NCI-H2171 (cell line): ENCODE data around the gene CYREN.
"Not testable (repeated sequence)": the region's sequence is repeated elsewhere in the genome, so short reads cannot be mapped to it uniquely, and the experiment has no call there.

Experiments used
- DNase-seq: peaks from one replicate; lab custom pipeline; 2025; lab: John Stamatoyannopoulos, UW

CYREN gene

DNA sequence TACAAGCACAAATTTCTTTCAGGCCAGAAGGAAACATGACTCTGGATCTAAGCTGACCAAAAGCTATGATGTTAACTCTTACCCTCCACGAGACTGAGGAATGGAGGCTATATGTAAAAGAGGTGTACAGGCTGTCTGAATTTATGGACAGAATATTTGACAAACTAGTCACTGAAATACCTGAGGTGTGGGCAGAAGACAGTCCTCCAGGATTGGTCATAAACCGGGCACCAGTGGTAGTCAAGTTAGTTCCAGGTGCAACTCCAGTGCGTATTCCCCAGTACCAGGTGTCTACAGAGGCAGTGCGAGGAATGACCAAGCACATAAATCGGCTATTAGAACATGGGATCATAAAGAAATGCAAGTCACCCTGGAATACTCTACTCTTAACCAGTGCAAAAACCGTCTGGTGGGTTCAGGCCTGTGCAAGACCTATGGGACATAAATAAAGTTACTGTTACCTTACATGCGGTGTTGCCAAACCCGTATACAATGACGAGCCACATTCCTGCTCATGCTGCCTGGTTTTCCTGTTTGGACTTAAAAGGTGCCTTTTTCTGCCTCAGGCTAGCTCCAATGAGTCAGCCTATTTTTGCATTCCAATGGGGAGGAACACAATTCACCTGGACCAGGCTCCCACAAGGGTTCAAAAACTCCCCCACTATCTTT is 6.7 kb upstream of the CYREN start:
- no peak for DNase-seq

DNA sequence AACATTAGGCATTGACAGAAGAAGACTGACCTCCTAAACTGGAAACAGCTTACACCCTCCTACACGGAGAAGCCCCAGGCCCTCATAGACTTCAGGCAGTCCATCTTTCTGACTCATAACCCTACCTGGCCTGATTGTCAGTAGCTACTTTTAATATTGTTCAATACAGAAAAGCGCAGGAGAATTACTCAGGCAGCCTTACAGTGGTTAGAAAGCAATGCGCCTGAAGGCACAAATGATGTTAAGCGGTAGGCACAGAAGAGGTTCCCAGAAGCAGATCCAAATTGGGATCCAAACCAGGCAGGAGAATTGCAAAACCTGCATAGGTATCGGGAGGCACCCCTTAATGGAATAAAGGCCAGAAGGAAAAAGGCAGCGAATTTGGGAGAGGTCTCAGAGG is 5.4 kb upstream of the CYREN start:
- no peak for DNase-seq

DNA sequence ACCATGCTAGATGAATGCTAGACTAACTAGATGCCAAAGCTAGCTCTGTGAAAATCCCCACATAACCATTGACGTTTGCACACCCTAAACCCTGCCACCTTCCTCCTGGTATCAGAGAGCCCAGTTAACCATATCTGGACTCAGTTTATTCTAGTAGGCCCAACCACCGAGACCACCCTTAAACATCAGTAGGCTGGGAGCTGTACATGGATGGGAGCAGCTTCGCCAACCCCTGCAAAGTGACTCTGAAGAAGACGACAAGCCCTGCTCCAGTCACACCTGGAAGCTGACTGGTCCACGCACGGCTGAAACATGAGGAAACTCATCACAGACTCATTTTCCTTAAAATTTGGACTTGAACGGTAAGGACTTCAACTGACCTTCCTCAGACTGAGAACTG is 4.4 kb upstream of the CYREN start:
- no peak for DNase-seq

DNA sequence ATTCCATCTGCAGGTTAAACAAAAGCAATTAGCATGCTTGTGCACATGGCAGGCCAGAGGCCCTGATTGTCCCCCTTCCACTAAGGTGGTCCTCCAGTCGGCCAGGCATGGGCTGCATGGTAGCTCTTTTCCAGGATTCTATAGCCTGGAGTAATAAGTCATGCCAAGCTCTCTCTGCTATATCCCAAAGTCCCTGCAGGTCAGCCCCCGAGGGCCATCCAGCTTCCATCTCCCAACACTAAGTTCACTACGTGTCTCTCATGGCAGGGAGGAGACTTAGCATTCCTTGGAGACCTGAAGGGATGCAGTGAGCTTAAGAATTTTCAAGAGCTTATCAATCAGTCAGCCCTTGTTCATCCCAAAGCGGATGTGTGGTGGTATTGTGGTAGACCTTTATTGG is 3.4 kb upstream of the CYREN start:
- not testable (repeated sequence) for DNase-seq

DNA sequence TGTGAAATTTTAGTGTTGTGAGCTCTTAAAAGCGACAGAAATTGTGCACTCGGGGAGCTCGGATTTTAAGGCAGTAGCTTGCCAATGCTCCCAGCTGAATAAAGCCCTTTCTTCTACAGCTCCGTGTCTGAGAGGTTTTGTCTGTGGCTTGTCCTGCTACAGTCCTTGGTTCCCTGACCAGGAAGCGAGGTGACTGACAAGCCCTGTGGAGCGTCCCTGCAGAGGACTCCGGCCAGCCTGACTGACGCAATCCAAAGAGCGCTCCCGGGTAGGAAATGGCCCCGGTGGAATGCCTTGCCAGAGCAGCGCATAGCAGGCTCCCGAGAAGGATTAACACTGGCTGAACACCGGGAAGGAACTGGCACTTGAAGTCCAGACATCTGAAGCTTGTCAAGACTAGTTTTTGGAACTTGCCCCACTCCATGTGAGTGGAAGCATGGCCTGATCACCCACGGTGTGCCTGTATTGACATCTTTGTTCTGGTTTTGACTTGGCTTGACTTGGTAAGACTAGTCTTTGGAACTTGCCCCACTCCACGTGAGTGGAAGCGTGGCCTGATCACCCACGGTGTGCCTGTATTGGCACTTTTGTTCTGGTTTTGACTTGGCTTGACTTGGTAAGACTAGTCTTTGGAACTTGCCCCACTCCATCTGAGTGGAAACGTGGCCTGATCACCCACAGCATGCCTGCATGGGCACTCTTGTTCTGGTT is 1.2 kb upstream of the CYREN start:
- not testable (repeated sequence) for DNase-seq

DNA sequence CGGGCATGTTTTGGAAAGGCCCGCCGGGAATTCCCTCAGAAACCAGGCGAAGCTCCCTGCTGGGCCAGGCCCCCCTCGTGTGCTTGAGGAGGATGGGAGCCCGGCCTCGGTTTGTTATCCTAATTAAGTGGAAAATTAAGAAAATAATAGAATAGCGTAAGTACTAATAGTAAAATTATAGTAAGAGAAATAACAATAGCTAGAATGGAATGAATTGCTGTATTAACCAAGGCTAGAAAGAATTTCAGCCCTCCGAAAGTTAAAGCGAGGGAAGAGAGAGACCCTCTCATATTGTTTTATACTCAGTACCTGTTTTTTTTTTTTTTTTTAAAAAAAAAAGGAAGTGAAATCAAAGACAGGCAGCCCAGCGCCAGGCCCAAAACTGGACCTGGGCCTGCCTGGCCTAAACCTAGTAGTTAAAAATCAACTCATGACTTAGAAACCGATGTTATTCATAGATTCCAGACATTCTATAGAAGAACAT is 533 bp upstream of the CYREN start:
- not testable (repeated sequence) for DNase-seq

DNA sequence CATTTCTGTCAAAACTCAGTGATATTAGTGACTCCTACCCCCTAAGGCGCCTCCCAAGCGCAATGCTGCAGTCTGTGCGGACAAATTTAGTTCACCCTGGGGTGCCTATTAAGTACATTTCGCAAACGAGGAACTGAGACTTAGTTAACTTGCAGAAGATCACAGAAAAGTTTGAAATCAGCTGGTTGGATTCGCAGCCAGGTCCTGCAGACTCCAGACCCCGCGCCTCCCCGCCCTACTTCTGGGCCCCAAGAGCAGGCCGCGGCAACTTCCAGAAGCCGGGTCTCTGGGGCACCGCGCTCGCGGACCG is 588 bp downstream of the CYREN start:
- DNase-seq: peak; percentile 28

DNA sequence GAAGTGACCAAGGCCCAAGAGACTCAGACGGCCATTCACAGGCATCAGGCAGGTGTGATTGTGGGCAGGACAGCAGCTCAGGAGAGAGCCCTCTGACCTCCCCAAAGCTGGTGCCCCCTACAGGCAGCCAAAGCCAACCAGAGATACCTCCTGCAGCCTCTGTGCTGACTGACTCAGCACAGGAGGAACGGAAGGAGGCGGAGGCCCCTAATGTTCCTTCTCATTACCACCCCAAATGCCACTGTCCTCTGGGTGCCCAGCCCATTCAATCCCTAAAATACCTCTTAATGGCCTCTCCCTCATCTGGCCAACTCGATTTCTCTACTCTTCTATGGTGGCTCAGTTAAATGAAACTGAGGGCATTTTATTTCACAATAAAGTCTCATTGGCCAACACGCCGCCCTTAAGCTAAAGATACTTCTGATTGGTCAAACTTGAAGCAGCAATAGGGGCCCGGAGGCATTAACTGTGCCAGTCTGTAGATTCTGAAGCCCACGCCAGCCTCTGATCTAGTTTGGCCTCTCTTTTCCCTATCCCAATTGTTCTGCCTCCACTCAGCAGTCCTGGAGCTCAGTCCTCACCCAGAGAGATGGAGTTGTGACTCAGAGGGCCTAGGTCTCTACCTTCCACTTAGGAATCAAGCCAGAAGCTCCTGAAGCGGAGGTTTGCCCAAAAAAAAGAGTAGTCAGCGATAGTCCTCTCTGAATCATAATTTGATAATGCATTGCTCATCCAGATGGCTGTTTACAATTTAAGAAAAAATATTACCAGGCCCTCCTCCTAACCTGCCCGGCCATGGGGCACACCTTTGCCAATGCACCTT is 1.2 kb downstream of the CYREN start:
- no peak for DNase-seq

DNA sequence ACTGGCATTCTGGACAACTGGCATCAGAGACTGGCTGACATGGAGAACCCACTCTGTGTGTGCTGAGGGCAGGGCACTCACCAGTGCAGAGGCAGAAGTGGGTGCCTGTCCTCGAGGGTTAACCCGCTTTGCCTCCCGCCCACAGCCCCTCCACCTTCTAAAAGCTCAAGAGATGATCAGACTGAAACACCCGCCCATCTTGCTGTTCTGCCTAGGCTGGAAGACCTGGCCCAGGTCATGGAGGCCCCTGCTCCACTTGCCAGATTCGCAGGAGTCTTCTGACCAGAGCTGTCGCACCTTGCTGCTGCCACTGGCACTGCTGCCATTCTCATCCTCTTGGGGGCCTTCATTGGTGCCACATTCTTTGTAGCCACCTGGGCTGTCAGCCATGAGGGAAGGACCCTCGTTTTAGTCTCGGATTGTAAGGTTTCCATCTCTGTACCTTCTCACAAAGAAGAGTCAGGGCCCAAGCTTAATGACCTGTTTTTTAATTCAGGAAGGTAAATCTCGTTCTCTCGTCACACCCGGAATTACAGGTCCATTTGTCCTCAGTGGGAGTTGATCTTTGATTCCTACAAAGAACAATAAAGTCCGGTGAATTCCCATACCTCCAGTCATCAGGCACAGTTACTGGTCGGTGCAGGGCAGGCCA is 1.9 kb downstream of the CYREN start:
- no peak for DNase-seq

DNA sequence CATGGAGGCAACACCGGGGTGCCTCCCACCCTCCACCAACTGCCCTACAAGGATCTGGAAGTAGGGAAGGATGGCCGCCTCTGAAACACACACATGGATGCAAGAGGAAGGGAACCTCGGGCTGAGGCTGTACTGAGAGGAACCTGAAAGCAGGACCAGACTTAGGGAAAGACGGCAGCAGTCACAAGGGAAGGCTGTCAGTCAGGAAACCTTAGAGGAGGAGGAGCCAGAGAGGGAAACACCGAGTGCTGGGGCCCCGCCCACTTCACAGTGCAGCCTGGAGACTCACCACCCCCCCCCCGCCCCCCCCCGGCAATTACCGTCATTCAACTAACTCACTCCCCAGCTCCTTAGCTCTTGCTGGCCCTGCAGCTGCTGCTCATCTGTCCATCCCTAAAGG is 2.5 kb downstream of the CYREN start:
- no peak for DNase-seq

DNA sequence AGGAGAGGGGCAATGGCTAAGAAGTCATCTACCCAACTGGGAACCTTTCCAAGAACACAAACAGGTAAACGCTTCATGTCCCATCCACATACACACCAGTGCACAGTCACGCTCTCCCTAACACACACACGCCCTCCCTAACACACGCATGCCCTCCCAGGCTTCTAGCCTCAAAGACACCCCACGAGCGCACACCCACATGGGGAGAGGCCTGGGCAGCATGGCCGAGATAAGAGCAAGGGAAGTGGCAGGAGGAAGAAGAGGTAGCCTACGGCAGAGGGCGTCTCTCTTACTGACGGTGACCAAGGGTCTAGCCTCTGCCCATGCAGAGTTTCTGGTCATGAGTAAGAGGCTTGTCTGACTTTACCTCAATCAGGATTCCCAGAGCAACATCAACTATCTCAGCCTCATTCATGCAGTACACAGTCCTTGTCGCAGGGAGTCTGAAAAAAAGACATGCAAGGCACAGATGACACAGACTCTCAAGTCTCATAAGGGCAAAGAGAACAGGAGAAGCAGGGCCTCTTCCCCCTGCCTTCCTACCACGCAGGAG is 3.1 kb downstream of the CYREN start:
- no peak for DNase-seq

DNA sequence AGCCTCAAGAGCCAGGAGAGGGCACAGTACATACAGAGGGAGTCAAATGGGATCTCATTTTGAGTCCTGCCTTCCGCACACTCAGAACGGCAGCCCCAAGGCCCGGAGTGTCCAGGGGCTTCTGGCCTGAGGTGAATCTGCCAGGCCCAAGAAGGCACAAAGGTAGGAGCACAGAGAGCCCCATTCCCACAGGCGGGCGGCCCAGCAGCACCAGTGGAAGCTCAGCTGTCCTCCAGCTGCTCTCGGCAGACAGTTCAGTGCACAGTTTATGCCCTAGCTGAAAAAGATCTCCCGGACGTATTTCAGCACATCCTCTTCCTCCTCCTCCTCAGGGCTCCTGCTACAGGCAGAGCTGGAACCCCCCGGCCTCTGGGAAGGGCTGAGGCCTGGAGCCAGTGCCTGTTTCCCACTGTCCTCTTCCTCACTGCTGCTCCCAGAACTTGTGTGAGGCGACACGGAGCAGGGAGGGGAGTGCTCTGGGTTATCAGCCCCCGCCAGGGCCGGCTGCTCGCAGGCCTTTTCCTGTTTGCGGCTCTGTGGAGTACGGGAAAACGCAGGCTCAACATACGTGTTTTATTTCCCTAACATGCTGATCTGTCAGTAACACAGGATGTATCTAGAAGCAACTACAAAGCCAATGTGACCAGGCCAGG is 4.0 kb downstream of the CYREN start:
- no peak for DNase-seq

DNA sequence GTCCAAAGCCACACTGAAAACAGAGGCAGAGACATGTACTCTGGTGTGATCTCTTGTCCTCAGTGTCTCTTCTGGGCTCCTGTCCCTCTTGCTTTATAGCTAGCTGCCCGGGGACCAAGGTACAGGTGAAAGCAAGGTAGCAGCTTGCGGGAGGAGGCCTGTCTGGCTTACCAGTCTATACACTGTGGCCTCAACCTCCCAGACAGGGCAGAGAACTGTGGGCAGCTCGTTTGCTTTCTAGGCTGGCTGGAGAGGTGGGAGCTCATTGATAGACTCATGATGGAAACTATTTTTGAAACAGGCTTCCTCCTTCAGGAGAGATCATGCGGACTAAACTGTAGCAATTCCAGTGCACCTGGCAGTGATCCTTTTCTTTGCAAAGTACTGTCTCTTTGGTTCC is 4.6 kb downstream of the CYREN start:
- DNase-seq: no peak

DNA sequence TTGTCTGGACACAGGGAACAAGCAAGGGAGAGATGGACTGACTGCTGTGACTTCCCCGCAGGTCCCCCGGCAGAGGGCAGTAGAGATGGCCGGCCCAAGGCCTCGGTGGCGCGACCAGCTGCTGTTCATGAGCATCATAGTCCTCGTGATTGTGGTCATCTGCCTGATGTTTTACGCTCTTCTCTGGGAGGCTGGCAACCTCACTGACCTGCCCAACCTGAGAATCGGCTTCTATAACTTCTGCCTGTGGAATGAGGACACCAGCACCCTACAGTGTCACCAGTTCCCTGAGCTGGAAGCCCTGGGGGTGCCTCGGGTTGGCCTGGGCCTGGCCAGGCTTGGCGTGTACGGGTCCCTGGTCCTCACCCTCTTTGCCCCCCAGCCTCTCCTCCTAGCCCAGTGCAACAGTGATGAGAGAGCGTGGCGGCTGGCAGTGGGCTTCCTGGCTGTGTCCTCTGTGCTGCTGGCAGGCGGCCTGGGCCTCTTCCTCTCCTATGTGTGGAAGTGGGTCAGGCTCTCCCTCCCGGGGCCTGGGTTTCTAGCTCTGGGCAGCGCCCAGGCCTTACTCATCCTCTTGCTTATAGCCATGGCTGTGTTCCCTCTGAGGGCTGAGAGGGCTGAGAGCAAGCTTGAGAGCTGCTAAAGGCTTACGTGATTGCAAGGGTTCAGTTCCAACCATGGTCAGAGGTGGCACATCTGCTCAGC is 6.0 kb downstream of the CYREN start:
- DNase-seq: no peak

DNA sequence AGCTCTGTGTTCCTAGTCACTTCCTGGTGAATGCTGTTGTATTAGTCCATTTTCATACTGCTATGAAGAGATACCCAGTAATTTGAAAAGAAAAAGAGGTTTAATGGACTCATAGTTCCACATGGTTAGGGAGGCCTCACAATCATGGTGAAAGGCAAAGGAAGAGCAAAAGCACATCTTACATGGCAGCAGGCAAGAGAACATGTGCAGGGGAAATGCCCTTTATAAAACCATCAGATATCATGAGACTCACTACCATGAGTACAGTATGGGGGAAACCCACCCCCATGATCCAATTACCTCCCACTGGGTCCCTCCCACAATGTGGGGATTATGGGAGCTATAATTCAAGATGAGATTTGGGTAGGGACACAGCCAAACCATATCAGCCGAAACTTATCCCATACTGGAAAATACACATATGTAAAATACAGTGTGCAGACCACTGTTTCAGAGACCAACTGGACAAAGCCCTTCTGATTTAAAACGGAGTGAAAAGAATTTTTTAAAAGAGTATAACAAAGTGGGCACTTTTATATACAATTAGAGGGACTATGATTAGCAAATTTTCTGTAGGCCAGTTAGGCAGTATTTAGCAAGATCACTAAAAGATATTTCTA is 8.0 kb downstream of the CYREN start:
- DNase-seq: no peak

DNA sequence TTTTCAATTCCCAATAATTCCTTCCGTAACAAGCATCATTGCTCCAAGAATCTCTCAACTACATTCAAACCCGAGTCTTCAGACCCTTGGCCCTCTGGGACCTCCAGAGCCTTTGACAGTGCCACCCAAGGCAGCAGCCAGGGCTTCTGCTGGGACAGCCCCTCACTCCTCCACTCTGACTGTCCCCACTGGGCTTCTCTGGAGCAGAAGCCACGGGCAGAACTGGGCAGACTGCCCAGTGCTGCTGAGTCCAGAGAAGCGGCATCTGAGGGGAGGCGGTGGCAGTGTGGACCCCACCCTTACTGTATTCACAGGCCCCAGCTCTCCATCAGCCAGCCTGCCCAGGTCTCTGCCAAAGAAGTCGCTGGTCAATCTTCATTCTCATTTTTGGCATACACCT is 8.8 kb downstream of the CYREN start:
- no peak for DNase-seq

DNA sequence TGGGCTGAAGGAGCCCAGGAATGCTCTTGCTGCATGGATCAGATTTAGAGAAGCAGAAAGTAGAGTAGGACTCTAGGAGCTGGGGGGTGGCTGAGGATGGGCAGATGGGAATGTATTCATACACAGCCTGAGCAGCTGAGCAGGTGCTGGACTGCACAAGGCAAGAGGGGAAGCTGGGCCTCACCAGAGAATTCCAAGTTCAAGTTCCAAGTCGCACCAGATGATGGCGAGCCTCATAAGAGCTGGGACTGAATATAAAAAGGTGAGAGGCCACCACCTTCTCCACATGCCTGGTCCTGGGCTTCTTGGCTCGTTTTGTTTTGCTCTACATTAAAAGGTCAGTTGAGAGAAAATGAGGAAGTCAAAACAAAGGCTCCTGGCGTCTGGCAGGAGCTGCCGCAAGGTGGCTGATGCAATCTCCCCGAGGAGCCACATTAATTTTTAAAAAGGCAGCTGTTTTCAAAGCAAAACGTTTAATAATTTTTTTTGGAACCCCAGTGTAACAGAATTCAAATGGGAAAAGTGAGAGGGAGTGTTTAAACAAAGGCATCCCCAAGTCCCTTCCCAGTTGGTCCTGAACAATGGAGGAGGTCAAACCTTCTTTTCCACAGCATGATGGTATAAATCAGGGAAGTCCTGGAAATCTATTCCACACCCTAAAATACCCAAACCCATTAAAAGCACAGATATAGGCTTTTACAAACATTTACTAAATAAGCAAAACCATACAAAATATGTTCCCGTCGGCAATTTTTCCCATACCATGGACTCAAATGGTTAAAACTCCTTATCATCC is 9.5 kb downstream of the CYREN start:
- DNase-seq: no peak

DNA sequence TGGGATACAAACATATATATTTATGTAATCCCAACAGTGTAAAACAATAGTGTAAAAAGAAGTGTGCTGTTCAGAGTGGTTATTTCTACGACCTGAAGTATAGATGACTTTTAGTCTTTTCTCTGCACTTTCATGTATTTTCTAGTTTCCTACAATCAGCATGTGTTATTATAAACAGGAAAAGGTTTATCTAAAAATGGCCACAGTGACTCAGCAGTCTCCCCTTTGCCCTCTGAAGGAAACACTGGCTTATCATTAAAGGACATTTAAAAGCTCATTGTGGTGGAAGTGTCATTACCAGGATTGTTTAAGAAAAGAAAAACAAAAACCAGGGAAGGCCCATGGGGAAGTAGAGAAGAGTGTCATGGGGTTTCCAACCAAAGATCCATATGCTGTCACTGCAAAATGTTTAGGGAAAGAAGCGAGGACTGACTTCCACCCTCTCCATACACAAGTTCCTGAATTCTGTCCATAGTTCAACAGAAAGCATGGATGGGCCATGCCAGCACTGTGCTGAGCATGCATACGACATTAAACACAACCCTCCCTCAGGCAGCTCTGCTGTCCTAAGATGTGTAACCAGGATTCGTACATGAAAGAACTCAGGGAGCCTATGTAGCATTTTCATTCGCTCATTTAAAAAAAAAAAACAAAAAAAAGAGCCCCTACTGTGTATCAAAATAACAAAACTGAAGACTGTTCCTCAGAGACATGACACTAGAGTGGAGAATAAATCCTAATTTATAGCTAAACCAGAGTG is 10.2 kb downstream of the CYREN start:
- no peak for DNase-seq
